HCT116 (cell line): ENCODE data around the gene TMEM45B. TPM values are rescaled to one million over a fixed set of nuclear protein-coding genes. Genes with fewer than 3 reads are reported as not detected.

Experiments used
- ATAC-seq: fragments of 200-7000 bp; cut with Tn5 transposase; 2 replicates; pipeline ENCODE4 v1.9.1; 2020; ENCODE audit warnings: mild to moderate bottlenecking, moderate library complexity
- BruUV-seq: library from RNA; stranded (reverse); fragments of 400-500 nt; replicated peaks from 2 replicates; lab custom pipeline; 2021; lab: Mats Ljungman, UMichigan
- CTCF ChIA-PET: fragments of 300-600 bp; sonication (Branson Sonifier 250); formaldehyde crosslinking; loops from one replicate; lab custom pipeline; 2021; ENCODE audit warnings: antibody characterized with exemption; lab: Charles Lee
- POLR2A ChIA-PET: fragments of 300-600, 350-600 bp; sonication (Branson Sonifier 250); formaldehyde crosslinking; loops from one replicate; lab custom pipeline; 2021; ENCODE audit warnings: antibody characterized with exemption; lab: Charles Lee
- RAD21 ChIA-PET, 2 experiments: fragments of 300-600 bp; sonication (Branson Sonifier 250); formaldehyde crosslinking; loops; one replicate each; lab custom pipeline; 2023; ENCODE audit warnings: low total read pairs in 2 of 2; ENCODE audit not compliant: uncharacterized antibody in 2 of 2, unreplicated experiment in 2 of 2, low non-redundant PET in 1 of 2; lab: Charles Lee
- DNase-seq: peaks from one replicate; pipeline ENCODE4 v3.0.0-alpha.2; 2010; ENCODE audit warnings: low read depth, low spot score
- H2AFZ ChIP-seq: fragments of 200-600 bp; shearing (Covaris generic), sonication (generic); 2 replicates; pipeline ENCODE4 v1.6.1; 2017; ENCODE audit warnings: low read depth, mixed run types, mixed read lengths, antibody characterized with exemption, low read length; ENCODE audit not compliant: poor library complexity, severe bottlenecking
- H3K27ac ChIP-seq: 2 replicates; pipeline ENCODE4 v1.5.1; 2012; ENCODE audit warnings: low read depth, low read length
- H3K27me3 ChIP-seq: fragments of 200-600 bp; sonication (generic); 2 replicates; pipeline ENCODE4 v1.6.1; 2016; ENCODE audit warnings: mixed run types, low read length, mixed read lengths; ENCODE audit not compliant: insufficient read depth
- H3K36me3 ChIP-seq, 2 experiments: fragments of 200-500 bp in 1 of 2; fragments of 200-600 bp in 1 of 2; sonication (Bioruptor generic) in 1 of 2; sonication (generic) in 1 of 2; 2 replicates each; pipeline versions ENCODE4 v1.5.1 to v1.6.1; 2014 to 2016; ENCODE audit warnings: low read length in 2 of 2, inconsistent platforms in 1 of 2, mixed read lengths in 1 of 2, mixed run types in 1 of 2; ENCODE audit not compliant: insufficient read depth in 2 of 2, control insufficient read depth in 1 of 2
- H3K4me1 ChIP-seq, 2 experiments: fragments of 200-600 bp in 1 of 2; sonication (generic) in 1 of 2; 2 replicates each; pipeline versions ENCODE4 v1.5.1 to v1.6.1; 2012 to 2017; ENCODE audit warnings: low read length in 2 of 2, inconsistent platforms in 1 of 2, mild to moderate bottlenecking in 1 of 2, mixed read lengths in 1 of 2, mixed run types in 1 of 2, moderate library complexity in 1 of 2; ENCODE audit not compliant: insufficient read depth in 2 of 2, control insufficient read depth in 1 of 2
- H3K4me2 ChIP-seq: fragments of 200-600 bp; sonication (generic); 2 replicates; pipeline ENCODE4 v1.6.1; 2017; ENCODE audit warnings: mixed run types, low read length, mixed read lengths
- H3K4me3 ChIP-seq, 2 experiments: fragments of 200-600 bp in 1 of 2; sonication (generic) in 1 of 2; replicated peaks in 1 of 2; 2 replicates each; pipeline ENCODE4 v1.5.1; 2011 to 2016; ENCODE audit warnings: low read length in 2 of 2, control low read depth in 1 of 2, low read depth in 1 of 2, mild to moderate bottlenecking in 1 of 2, mixed read lengths in 1 of 2, mixed run types in 1 of 2
- H3K79me2 ChIP-seq: fragments of 200-600 bp; sonication (generic); 2 replicates; pipeline ENCODE4 v1.6.1; 2017; ENCODE audit warnings: mild to moderate bottlenecking, mixed run types, low read length, moderate library complexity, mixed read lengths; ENCODE audit not compliant: insufficient read depth
- H3K9ac ChIP-seq: fragments of 200-600 bp; sonication (generic); 2 replicates; pipeline ENCODE4 v1.6.1; 2016; ENCODE audit warnings: low read length, mixed read lengths
- H3K9me2 ChIP-seq: fragments of 200-600 bp; sonication (generic), shearing (Covaris generic); 2 replicates; pipeline ENCODE4 v1.6.1; 2017; ENCODE audit warnings: mixed run types, mild to moderate bottlenecking, moderate library complexity; ENCODE audit not compliant: insufficient read depth
- H3K9me3 ChIP-seq, 2 experiments: fragments of 200-500 bp in 1 of 2; fragments of 200-600 bp in 1 of 2; sonication (Bioruptor generic) in 1 of 2; sonication (generic) in 1 of 2; 2 replicates each; pipeline ENCODE4 v1.6.1; 2014 to 2017; ENCODE audit warnings: low read length in 2 of 2, mixed read lengths in 2 of 2, inconsistent platforms in 1 of 2, low read depth in 1 of 2, mild to moderate bottlenecking in 1 of 2, mixed run types in 1 of 2, moderate library complexity in 1 of 2; ENCODE audit not compliant: control insufficient read depth in 1 of 2, insufficient read depth in 1 of 2
- H4K20me1 ChIP-seq: fragments of 200-600 bp; sonication (generic), shearing (Covaris generic); 2 replicates; pipeline ENCODE4 v1.6.1; 2017; ENCODE audit warnings: mixed run types, mild to moderate bottlenecking, moderate library complexity; ENCODE audit not compliant: insufficient read depth
- CEBPB ChIP-seq: IDR thresholded peaks from 2 replicates; pipeline ENCODE4 v1.6.1; 2012; ENCODE audit warnings: low read depth
- CTCF ChIP-seq, 3 experiments: fragments of 200-600 bp in 1 of 3; sonication (generic) in 1 of 3; IDR thresholded peaks in 2 of 3; conservative IDR thresholded peaks in 1 of 3; 2 replicates each; pipeline ENCODE4 v1.5.1; 2012 to 2017; ENCODE audit warnings: low read depth in 2 of 3, low read length in 2 of 3, antibody characterized with exemption in 1 of 3, borderline replicate concordance in 1 of 3, control low read depth in 1 of 3, mild to moderate bottlenecking in 1 of 3, mixed read lengths in 1 of 3, mixed run types in 1 of 3, moderate library complexity in 1 of 3; ENCODE audit not compliant: insufficient read depth in 1 of 3
- EGR1 ChIP-seq: IDR thresholded peaks from 2 replicates; pipeline ENCODE4 v1.6.1; 2012; ENCODE audit warnings: low read depth
- EZH2 ChIP-seq: fragments of 200-600 bp; sonication (generic); IDR thresholded peaks from 2 replicates; pipeline ENCODE4 v1.6.1; 2017; ENCODE audit warnings: antibody characterized with exemption, mixed run types
- EZH2phosphoT487 ChIP-seq: fragments of 200-600 bp; IDR thresholded peaks from 2 replicates; pipeline ENCODE4 v1.6.1; 2018; ENCODE audit warnings: antibody characterized with exemption, borderline replicate concordance
- FOSL1 ChIP-seq: IDR thresholded peaks from 2 replicates; pipeline ENCODE4 v1.6.1; 2012; ENCODE audit warnings: low read depth
- JUND ChIP-seq: IDR thresholded peaks from 2 replicates; pipeline ENCODE4 v1.6.1; 2012
- MAX ChIP-seq: IDR thresholded peaks from 2 replicates; pipeline ENCODE4 v1.6.1; 2012
- POLR2A ChIP-seq: IDR thresholded peaks from 2 replicates; pipeline ENCODE4 v1.7.0; 2011; ENCODE audit warnings: borderline replicate concordance; ENCODE audit not compliant: insufficient read depth, insufficient read length; ENCODE audit errors: extremely low read depth
- RAD21 ChIP-seq: IDR thresholded peaks from 2 replicates; pipeline ENCODE4 v1.6.1; 2012; ENCODE audit warnings: low read depth, mild to moderate bottlenecking
- SIN3A ChIP-seq: IDR thresholded peaks from 2 replicates; pipeline ENCODE4 v1.6.1; 2012; ENCODE audit warnings: low read depth
- SP1 ChIP-seq: IDR thresholded peaks from 2 replicates; pipeline ENCODE4 v1.6.1; 2012; ENCODE audit warnings: low read depth
- SRF ChIP-seq: IDR thresholded peaks from 2 replicates; pipeline ENCODE4 v1.6.1; 2012; ENCODE audit warnings: low read depth
- TCF7L2 ChIP-seq: IDR thresholded peaks from 2 replicates; pipeline ENCODE4 v1.7.0; 2011; ENCODE audit warnings: borderline replicate concordance, inconsistent platforms; ENCODE audit not compliant: insufficient read depth, insufficient read length; ENCODE audit errors: extremely low read depth
- YY1 ChIP-seq: IDR thresholded peaks from 2 replicates; pipeline ENCODE4 v1.6.1; 2011; ENCODE audit warnings: low read length, low read depth, moderate library complexity, mild to moderate bottlenecking; ENCODE audit not compliant: insufficient replicate concordance; ENCODE audit errors: extremely low read depth
- ZBTB33 ChIP-seq: IDR thresholded peaks from 2 replicates; pipeline ENCODE4 v1.6.1; 2011; ENCODE audit warnings: mild to moderate bottlenecking, low read length, moderate library complexity; ENCODE audit not compliant: insufficient replicate concordance; ENCODE audit errors: extremely low read depth
- ZFX ChIP-seq: fragments of 450-650 bp; IDR thresholded peaks from 2 replicates; pipeline ENCODE4 v1.6.1; 2017
- ZNF274 ChIP-seq: fragments of 200-500 bp; sonication (Bioruptor generic); IDR thresholded peaks from 2 replicates; pipeline ENCODE4 v1.6.1; 2014; ENCODE audit warnings: mild to moderate bottlenecking, low read depth, low read length, inconsistent platforms
- intact Hi-C: fragments of 100-400 bp; cut with micrococcal nuclease; formaldehyde crosslinking; loops from 2 replicates; pipeline ENCODE4 v1.10.0; 2022
- total RNA-seq: library from RNA; stranded (reverse); gene quantifications from one replicate; pipeline ENCODE4 v1.2.1, GENCODE V29; 2021; ENCODE audit not compliant: unreplicated experiment
- TF ChIP-seq, protein P1 (sequence below): IDR thresholded peaks from 2 replicates; pipeline ENCODE4 v1.6.1; 2012

Gene TMEM45B
- total RNA-seq, 1 experiment from 2014 or later, result not detected

DNA sequence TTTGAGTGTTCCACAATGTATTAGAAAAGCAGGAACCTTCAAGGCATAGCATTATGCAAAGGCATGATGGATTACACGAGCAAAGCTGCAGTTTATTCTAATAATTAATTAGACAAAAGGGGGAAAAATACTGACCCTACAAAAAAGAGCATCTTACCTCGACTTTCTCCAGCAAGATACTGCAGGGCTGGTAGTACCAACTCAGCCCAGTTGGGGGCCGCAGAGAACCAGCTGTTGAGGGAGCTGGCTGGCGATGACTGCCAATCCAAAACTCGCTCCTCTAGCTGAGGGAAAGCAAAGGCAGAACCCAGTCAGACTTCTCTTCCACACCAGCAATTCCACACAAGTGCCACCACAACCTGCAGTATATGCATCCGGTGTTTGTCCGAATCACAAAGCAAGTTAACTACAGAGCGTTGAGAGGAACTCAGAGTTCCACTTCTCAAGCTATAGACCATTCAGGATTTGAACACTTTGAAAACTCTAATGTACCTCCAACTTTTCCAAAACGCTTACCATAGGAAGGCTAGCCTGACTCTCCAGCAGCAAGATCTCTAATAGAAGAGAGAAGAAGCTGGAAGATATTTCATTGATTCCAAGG lies 66.0 kb downstream of the TMEM45B start (continued):
- TF ChIP-seq CTCF (IDR thresholded peaks at IDR 0.05 in 2 of 3, conservative IDR thresholded peaks at IDR 0.05 in 1 of 3; ENCODE audit: borderline replicate concordance in 1 of 3, insufficient read depth in 1 of 3, low read depth in 2 of 3, low read length in 2 of 3), result peak; percentile 33 to 76 (median 73); a peak in 5 of 6 replicates

DNA sequence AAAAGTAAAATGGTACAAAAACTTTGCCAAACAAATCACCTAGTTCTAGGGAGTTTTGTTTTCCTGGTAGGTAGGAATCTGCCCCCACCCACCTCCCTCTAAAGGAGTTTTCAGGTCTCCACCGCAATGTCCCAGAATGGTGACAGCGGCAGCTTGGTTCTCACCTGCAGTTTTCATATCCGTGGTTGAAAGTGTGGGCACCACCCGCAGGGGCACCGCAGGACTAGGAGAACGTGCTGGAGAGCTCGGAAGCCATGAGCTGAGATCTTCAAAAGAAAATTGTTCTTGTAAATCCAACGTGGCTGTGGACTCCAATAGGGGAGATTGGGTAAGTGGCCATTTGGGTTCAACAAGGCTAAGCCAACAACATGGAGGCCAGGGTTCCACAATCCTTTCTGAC lies 68.9 kb downstream of the TMEM45B start:
- H4K20me1 ChIP-seq, result no peaks in the 10 kb centered on the region
- no peaks in the 10 kb centered on the region for H3K9me3 ChIP-seq
- H3K9ac ChIP-seq, result no peak overlapping the region
- no peaks in the 10 kb centered on the region; the same call in 1 of the 2 replicates for H3K79me2 ChIP-seq
- ChIA-PET POLR2A (no interaction called here), RAD21 (no interaction called here), CTCF (no interaction called here)
- no peak overlapping the region for H3K4me2 ChIP-seq
- H3K27me3 ChIP-seq, result no peaks in the 10 kb centered on the region
- intact Hi-C loops, result no loop called here
- no TSS peak for BruUV-seq
- H3K4me3 ChIP-seq, result no peak overlapping the region
- no peak overlapping the region for H2AFZ ChIP-seq
- DNase-seq, result no peak
- H3K9me2 ChIP-seq, result no peaks in the 10 kb centered on the region
- H3K27ac ChIP-seq, result no peak overlapping the region
- no peaks in the 10 kb centered on the region for H3K4me1 ChIP-seq
- no peak for ATAC-seq
- TF ChIP-seq EZH2phosphoT487 (no peak), CEBPB (no peak), YY1 (no peak), SIN3A (no peak), CTCF (IDR thresholded peaks at IDR 0.05 in 2 of 3, conservative IDR thresholded peaks at IDR 0.05 in 1 of 3; ENCODE audit: borderline replicate concordance in 1 of 3, insufficient read depth in 1 of 3, low read depth in 2 of 3, low read length in 2 of 3) (no peak), ZFX (no peak), JUND (no peak), EZH2 (no peak), TCF7L2 (no peak), ZBTB33 (no peak), POLR2A (no peak), FOSL1 (no peak), ZNF274 (no peak), RAD21 (no peak), MAX (no peak), EGR1 (no peak), SRF (no peak), SP1 (no peak)
- TF ChIP-seq, protein P1, sequence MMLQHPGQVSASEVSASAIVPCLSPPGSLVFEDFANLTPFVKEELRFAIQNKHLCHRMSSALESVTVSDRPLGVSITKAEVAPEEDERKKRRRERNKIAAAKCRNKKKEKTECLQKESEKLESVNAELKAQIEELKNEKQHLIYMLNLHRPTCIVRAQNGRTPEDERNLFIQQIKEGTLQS, result no peak
- peaks cover 67 to 77% of the 10 kb centered on the region in 2 experiments for H3K36me3 ChIP-seq
